MM.1S (cell line): ENCODE results near the gene PTGER1.

Experiments used
- CTCF ChIP-seq: fragments of 300-600 bp; sonication (generic); IDR thresholded peaks from 2 replicates; pipeline ENCODE4 v1.5.1; 2016; ENCODE audit warnings: antibody characterized with exemption, low read length, mixed read lengths
- EZH2 ChIP-seq: fragments of 300-600 bp; sonication (generic); optimal IDR thresholded peaks from 2 replicates; pipeline ENCODE3; 2017; ENCODE audit warnings: low read depth, mild to moderate bottlenecking, antibody characterized with exemption, low read length, mixed read lengths
- EZH2phosphoT487 ChIP-seq: fragments of 300-600 bp; sonication (generic); IDR thresholded peaks from 2 replicates; pipeline ENCODE4 v1.6.1; 2018; ENCODE audit warnings: antibody characterized with exemption, low read length

GRCh38 chr19:14512406-14512961 lies 37.3 kb upstream of the PTGER1 start:
- TF ChIP-seq CTCF, result no peak
- TF ChIP-seq EZH2, result no peak
- TF ChIP-seq EZH2phosphoT487, result no peak
